GM12864 (cell line): ENCODE measurements around the gene PEX26.

Experiments
- DNase-seq: peaks from one replicate; pipeline ENCODE4 v3.0.0-alpha.2; 2011; ENCODE audit warnings: low read depth
- H3K4me3 ChIP-seq: 2 replicates; pipeline ENCODE4 v1.5.1; 2011; ENCODE audit warnings: mild to moderate bottlenecking, low read depth, low read length, control low read depth
- CTCF ChIP-seq: IDR thresholded peaks from 2 replicates; pipeline ENCODE4 v1.5.1; 2011; ENCODE audit warnings: low read depth, mild to moderate bottlenecking, moderate library complexity, low read length, control low read depth, inconsistent platforms; ENCODE audit errors: missing control alignments

The PEX26 gene

GRCh38 chr22:18091478-18091877, 13.7 kb downstream of the PEX26 start:
- TF ChIP-seq CTCF = no peak
- H3K4me3 ChIP-seq = peak overlapping the region; percentile 5
- no peak for DNase-seq

- H3K4me3 ChIP-seq = peak overlapping the region; percentile 5
- DNase-seq = no peak
- no peak for TF ChIP-seq CTCF
Observed at GRCh38 chr22:18091916-18092526, 14.2 kb downstream of the PEX26 start.

GRCh38 chr22:18093661-18094060, 15.9 kb downstream of the PEX26 start:
- no peak overlapping the region for H3K4me3 ChIP-seq
- DNase-seq = no peak
- no peak for TF ChIP-seq CTCF

GRCh38 chr22:18095101-18095805, 17.5 kb downstream of the PEX26 start:
- TF ChIP-seq CTCF = no peak
- no peak overlapping the region for H3K4me3 ChIP-seq
- no peak for DNase-seq

GRCh38 chr22:18096823-18097222, 19.0 kb downstream of the PEX26 start:
- DNase-seq = no peak
- no peak for TF ChIP-seq CTCF
- no peak overlapping the region for H3K4me3 ChIP-seq

GRCh38 chr22:18100781-18101180, 23.0 kb downstream of the PEX26 start:
- H3K4me3 ChIP-seq = no peak overlapping the region

More at GRCh38 chr22:18100781-18101180, 23.0 kb downstream of the PEX26 start:
- no peak for TF ChIP-seq CTCF
- no peak for DNase-seq
